ENCODE measurements around the gene EGFL8. TPM values are rescaled to one million over a fixed set of nuclear protein-coding genes. Genes with fewer than 3 reads are reported as not detected.

The EGFL8 gene
- total and polyA plus RNA-seq, 9 of the 15 experiments (the other 6 are each of a cell fraction or from before 2014, with no cell fraction given) = 2.2 to 47.4 (median 14.2) TPM

- peak; percentile 93 for TF ChIP-seq ZBTB40 (IDR thresholded peaks at IDR 0.05)
- TF ChIP-seq ZBTB40 (CRISPR knock-in tag; IDR thresholded peaks at IDR 0.05) = no peak
- peak; percentile 54; the same call in 1 of the 2 replicates for TF ChIP-seq POLR2AphosphoS5 (IDR thresholded peaks at IDR 0.05; ENCODE audit: control insufficient read depth, insufficient read depth, low read depth, low read length)
- TF ChIP-seq RB1 (IDR thresholded peaks at IDR 0.05; ENCODE audit: low read depth) = 0 out of 2 replicates have a peak, but pooled peaks have one; percentile 40
- TF ChIP-seq E2F8 (IDR thresholded peaks at IDR 0.05; ENCODE audit: low read depth, partially characterized antibody) = peak; percentile 69
- peak; percentile 78 for TF ChIP-seq HBP1 (CRISPR knock-in tag; IDR thresholded peaks at IDR 0.05)
- no peak for TF ChIP-seq MCM3 (IDR thresholded peaks at IDR 0.05)
- peak in 1 of 2 experiments; percentile 76 for TF ChIP-seq AFF1 (IDR thresholded peaks at IDR 0.05; ENCODE audit: low read depth in 1 of 2, partially characterized antibody in 2 of 2)
- TF ChIP-seq ZNF134 (CRISPR knock-in tag; conservative IDR thresholded peaks at IDR 0.05) = no peak
- peak; percentile 41; the same call in 1 of the 2 replicates for TF ChIP-seq TAF7 (tag; IDR thresholded peaks at IDR 0.05)
These were observed 28.2 kb downstream of the EGFL8 start, which contains the start of gene GPSM3 (continued) for GRCh38 chr6:32192608-32193039.

All from K562 (cell line).